Measurements from ENCODE around the gene DCHS1. TPM values are rescaled to one million over a fixed set of nuclear protein-coding genes. Genes with fewer than 3 reads are reported as not detected.
A peak's percentile ranks its signal among the peaks of the same experiment; 100 is the strongest.

The DCHS1 gene
- total RNA-seq, 3 donors from 2014 or later: 3.5 to 38.8 (median 6.0) TPM

- ATAC-seq (peak; percentile 27), DNase-seq (peak in 2 of 3 donors; percentile 54 to 75)
- H3K4me3 ChIP-seq: no peak overlapping the region
- no peaks in the 10 kb centered on the region for H3K9me3 ChIP-seq
- no peaks in the 10 kb centered on the region for H3K36me3 ChIP-seq (ENCODE audit: low read depth)
- no peak for TF ChIP-seq CTCF (IDR thresholded peaks at IDR 0.05)
- intact Hi-C loops (cut with DNase I, micrococcal nuclease): no loop called here
- H3K4me1 ChIP-seq (ENCODE audit: low read depth): peaks cover 15% of the 10 kb centered on the region
These were observed 9.5 kb downstream of the DCHS1 start for GRCh38 chr11:6646071-6646470.

- H3K36me3 ChIP-seq (ENCODE audit: low read depth): no peaks in the 10 kb centered on the region
- no peak for ATAC-seq
- DNase-seq: no peak
- H3K4me3 ChIP-seq: no peak overlapping the region
- intact Hi-C loops (cut with DNase I, micrococcal nuclease): no loop called here
- no peaks in the 10 kb centered on the region for H3K9me3 ChIP-seq
- H3K4me1 ChIP-seq (ENCODE audit: low read depth): peaks cover 15% of the 10 kb centered on the region
- TF ChIP-seq CTCF (IDR thresholded peaks at IDR 0.05): no peak
These were observed 12.7 kb downstream of the DCHS1 start for GRCh38 chr11:6642957-6643356.

GRCh38 chr11:6640985-6641701, 14.5 kb downstream of the DCHS1 start:
- no peak for TF ChIP-seq CTCF (IDR thresholded peaks at IDR 0.05)
- Histone ChIP-seq H3K36me3 (ENCODE audit: low read depth) (no peaks in the 10 kb centered on the region), H3K9me3 (no peaks in the 10 kb centered on the region), H3K4me3 (no peak overlapping the region), H3K4me1 (ENCODE audit: low read depth) (peaks cover 2% of the 10 kb centered on the region)
- intact Hi-C loops (cut with DNase I, micrococcal nuclease): no loop called here
- no peak for ATAC-seq
- no peak for DNase-seq

- Histone ChIP-seq H3K36me3 (ENCODE audit: low read depth) (no peaks in the 10 kb centered on the region), H3K4me3 (no peak overlapping the region), H3K4me1 (ENCODE audit: low read depth) (peaks cover 8% of the 10 kb centered on the region), H3K9me3 (no peaks in the 10 kb centered on the region)
- no peak for TF ChIP-seq CTCF (IDR thresholded peaks at IDR 0.05)
- DNase-seq: no peak
- intact Hi-C loops (cut with DNase I, micrococcal nuclease): no loop called here
- no peak for ATAC-seq
These were observed 15.3 kb downstream of the DCHS1 start for GRCh38 chr11:6640036-6640984.

- DNase-seq (no peak), ATAC-seq (no peak)
- Histone ChIP-seq H3K9me3 (no peaks in the 10 kb centered on the region), H3K4me1 (ENCODE audit: low read depth) (peaks cover 10% of the 10 kb centered on the region), H3K36me3 (ENCODE audit: low read depth) (no peaks in the 10 kb centered on the region), H3K4me3 (no peak overlapping the region)
- intact Hi-C loops (cut with DNase I, micrococcal nuclease): no loop called here
- TF ChIP-seq CTCF (IDR thresholded peaks at IDR 0.05): no peak
These were observed 17.2 kb downstream of the DCHS1 start for GRCh38 chr11:6638429-6638828.
